Measurements from ENCODE around the gene CRHR2. TPM values are rescaled to one million over a fixed set of nuclear protein-coding genes. Genes with fewer than 3 reads are reported as not detected.

Gene CRHR2
- polyA plus RNA-seq, 1 of the 3 experiments (the other 2 are of a cell fraction) = not detected

GRCh38 chr7:30694774-30695721 is 12.8 kb upstream of the CRHR2 start:
- H3K9ac ChIP-seq = no peak overlapping the region
- no peaks in the 10 kb centered on the region for H3K9me2 ChIP-seq
- TF ChIP-seq CHD2 (IDR thresholded peaks at IDR 0.05; ENCODE audit: low read length, partially characterized antibody) (no peak), YY1 (IDR thresholded peaks at IDR 0.05; ENCODE audit: low read depth) (no peak), SIN3A (IDR thresholded peaks at IDR 0.05; ENCODE audit: borderline replicate concordance, low read depth, low read length) (no peak), RAD21 (IDR thresholded peaks at IDR 0.05; ENCODE audit: low read length) (no peak), JUND (IDR thresholded peaks at IDR 0.05) (no peak), RFX5 (IDR thresholded peaks at IDR 0.05; ENCODE audit: low read length) (no peak), RCOR1 (IDR thresholded peaks at IDR 0.05; ENCODE audit: low read length) (no peak), FOSL2 (IDR thresholded peaks at IDR 0.05; ENCODE audit: borderline replicate concordance, low read depth) (no peak), IRF3 (IDR thresholded peaks at IDR 0.05; ENCODE audit: low read depth, low read length) (no peak)
- TF ChIP-seq, protein P1, sequence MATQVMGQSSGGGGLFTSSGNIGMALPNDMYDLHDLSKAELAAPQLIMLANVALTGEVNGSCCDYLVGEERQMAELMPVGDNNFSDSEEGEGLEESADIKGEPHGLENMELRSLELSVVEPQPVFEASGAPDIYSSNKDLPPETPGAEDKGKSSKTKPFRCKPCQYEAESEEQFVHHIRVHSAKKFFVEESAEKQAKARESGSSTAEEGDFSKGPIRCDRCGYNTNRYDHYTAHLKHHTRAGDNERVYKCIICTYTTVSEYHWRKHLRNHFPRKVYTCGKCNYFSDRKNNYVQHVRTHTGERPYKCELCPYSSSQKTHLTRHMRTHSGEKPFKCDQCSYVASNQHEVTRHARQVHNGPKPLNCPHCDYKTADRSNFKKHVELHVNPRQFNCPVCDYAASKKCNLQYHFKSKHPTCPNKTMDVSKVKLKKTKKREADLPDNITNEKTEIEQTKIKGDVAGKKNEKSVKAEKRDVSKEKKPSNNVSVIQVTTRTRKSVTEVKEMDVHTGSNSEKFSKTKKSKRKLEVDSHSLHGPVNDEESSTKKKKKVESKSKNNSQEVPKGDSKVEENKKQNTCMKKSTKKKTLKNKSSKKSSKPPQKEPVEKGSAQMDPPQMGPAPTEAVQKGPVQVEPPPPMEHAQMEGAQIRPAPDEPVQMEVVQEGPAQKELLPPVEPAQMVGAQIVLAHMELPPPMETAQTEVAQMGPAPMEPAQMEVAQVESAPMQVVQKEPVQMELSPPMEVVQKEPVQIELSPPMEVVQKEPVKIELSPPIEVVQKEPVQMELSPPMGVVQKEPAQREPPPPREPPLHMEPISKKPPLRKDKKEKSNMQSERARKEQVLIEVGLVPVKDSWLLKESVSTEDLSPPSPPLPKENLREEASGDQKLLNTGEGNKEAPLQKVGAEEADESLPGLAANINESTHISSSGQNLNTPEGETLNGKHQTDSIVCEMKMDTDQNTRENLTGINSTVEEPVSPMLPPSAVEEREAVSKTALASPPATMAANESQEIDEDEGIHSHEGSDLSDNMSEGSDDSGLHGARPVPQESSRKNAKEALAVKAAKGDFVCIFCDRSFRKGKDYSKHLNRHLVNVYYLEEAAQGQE (IDR thresholded peaks at IDR 0.05; ENCODE audit: low read depth, low read length) = no peak
- TF ChIP-seq, protein P2, sequence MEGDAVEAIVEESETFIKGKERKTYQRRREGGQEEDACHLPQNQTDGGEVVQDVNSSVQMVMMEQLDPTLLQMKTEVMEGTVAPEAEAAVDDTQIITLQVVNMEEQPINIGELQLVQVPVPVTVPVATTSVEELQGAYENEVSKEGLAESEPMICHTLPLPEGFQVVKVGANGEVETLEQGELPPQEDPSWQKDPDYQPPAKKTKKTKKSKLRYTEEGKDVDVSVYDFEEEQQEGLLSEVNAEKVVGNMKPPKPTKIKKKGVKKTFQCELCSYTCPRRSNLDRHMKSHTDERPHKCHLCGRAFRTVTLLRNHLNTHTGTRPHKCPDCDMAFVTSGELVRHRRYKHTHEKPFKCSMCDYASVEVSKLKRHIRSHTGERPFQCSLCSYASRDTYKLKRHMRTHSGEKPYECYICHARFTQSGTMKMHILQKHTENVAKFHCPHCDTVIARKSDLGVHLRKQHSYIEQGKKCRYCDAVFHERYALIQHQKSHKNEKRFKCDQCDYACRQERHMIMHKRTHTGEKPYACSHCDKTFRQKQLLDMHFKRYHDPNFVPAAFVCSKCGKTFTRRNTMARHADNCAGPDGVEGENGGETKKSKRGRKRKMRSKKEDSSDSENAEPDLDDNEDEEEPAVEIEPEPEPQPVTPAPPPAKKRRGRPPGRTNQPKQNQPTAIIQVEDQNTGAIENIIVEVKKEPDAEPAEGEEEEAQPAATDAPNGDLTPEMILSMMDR (IDR thresholded peaks at IDR 0.05) = no peak
- TF ChIP-seq, protein P3, sequence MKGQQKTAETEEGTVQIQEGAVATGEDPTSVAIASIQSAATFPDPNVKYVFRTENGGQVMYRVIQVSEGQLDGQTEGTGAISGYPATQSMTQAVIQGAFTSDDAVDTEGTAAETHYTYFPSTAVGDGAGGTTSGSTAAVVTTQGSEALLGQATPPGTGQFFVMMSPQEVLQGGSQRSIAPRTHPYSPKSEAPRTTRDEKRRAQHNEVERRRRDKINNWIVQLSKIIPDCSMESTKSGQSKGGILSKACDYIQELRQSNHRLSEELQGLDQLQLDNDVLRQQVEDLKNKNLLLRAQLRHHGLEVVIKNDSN (IDR thresholded peaks at IDR 0.05; ENCODE audit: borderline replicate concordance, low read depth) = no peak
- no peak for DNase-seq
- H2AFZ ChIP-seq (ENCODE audit: low read depth) = no peak overlapping the region
- peaks cover 54% of the 10 kb centered on the region for H3K27me3 ChIP-seq (ENCODE audit: insufficient read depth)
- H3K9me3 ChIP-seq = no peaks in the 10 kb centered on the region
- 49% methylated on average over 13 of the region's 13 CpGs for WGBS (ENCODE audit: low lambda C conversion rate)
- POLR2A ChIA-PET = no interaction called here
- no peaks in the 10 kb centered on the region for H3F3A ChIP-seq (replicated peaks; ENCODE audit: insufficient read depth)
- no peaks in the 10 kb centered on the region for H4K20me1 ChIP-seq (ENCODE audit: insufficient read depth)
- H3K4me2 ChIP-seq = no peak overlapping the region
- H3K79me2 ChIP-seq (ENCODE audit: insufficient read depth) = no peaks in the 10 kb centered on the region
- no peaks in the 10 kb centered on the region for H3K4me1 ChIP-seq (ENCODE audit: control insufficient read depth in 1 of 2, insufficient read depth in 2 of 2, low read depth in 1 of 2, low read length in 1 of 2)
- H3K27ac ChIP-seq (ENCODE audit: low read depth in 2 of 2, low read length in 1 of 2) = no peak overlapping the region
- CTCF ChIA-PET = interaction anchor here (0.9 to 5.4 kb wide), 6 partner anchors 9 to 45 kb away, joined by 3 to 39 read pairs (median 4); partner anchors contain the start of gene CRHR2
- H3K4me3 ChIP-seq (ENCODE audit: low read depth in 2 of 2, low read length in 1 of 2) = no peak overlapping the region
- no peaks in the 10 kb centered on the region for H3K36me3 ChIP-seq (replicated peaks in 1 of 2; ENCODE audit: control insufficient read depth in 1 of 2, insufficient read depth in 2 of 2, low read length in 1 of 2)
